ENCODE measurements around the gene FBXW12. TPM values are rescaled to one million over a fixed set of nuclear protein-coding genes. Genes with fewer than 3 reads are reported as not detected.

The FBXW12 gene
- total and polyA plus RNA-seq, 2 of the 8 experiments (the other 6 are each of a cell fraction or from before 2014, with no cell fraction given): 0.35 to 0.85 TPM

- TF ChIP-seq CBX5 (IDR thresholded peaks at IDR 0.05; ENCODE audit: low read depth, low read length) (no peak), TCF12 (IDR thresholded peaks at IDR 0.05; ENCODE audit: low read depth, low read length) (no peak), PHF8 (conservative IDR thresholded peaks at IDR 0.05; ENCODE audit: low read depth, low read length) (no peak), MAFK (IDR thresholded peaks at IDR 0.05; ENCODE audit: low read depth, low read length) (no peak), SP1 (IDR thresholded peaks at IDR 0.05; ENCODE audit: low read depth, low read length) (no peak), EZH2 (IDR thresholded peaks at IDR 0.05; ENCODE audit: low read depth, low read length, severe bottlenecking) (no peak), ATF3 (IDR thresholded peaks at IDR 0.05; ENCODE audit: insufficient read depth, low read depth, low read length) (no peak), RBBP5 (IDR thresholded peaks at IDR 0.05; ENCODE audit: borderline replicate concordance, low read depth, low read length) (no peak), TAF7 (optimal IDR thresholded peaks at IDR 0.05; ENCODE audit: borderline replicate concordance, low read depth, low read length) (no peak)
Measured at GRCh38 chr3:48411606-48412374, 39.8 kb downstream of the FBXW12 start (continued).

All from H1 (cell line).